Measurements from ENCODE around the gene CELA3B.

- TF ChIP-seq FOXA1 (IDR thresholded peaks at IDR 0.05): no peak
- TF ChIP-seq FOXA1 (CRISPR knock-in tag; IDR thresholded peaks at IDR 0.05): no peak
- no peak for TF ChIP-seq ZSCAN5A (CRISPR knock-in tag; IDR thresholded peaks at IDR 0.05; ENCODE audit: borderline replicate concordance)
- TF ChIP-seq ATF3 (CRISPR knock-in tag; IDR thresholded peaks at IDR 0.05): no peak
- no peak for TF ChIP-seq GTF2F1 (IDR thresholded peaks at IDR 0.05; ENCODE audit: low read length)
- no peak for TF ChIP-seq SUZ12 (IDR thresholded peaks at IDR 0.05; ENCODE audit: low read depth, low read length)
- TF ChIP-seq ZNF83 (CRISPR knock-in tag; IDR thresholded peaks at IDR 0.05; ENCODE audit: borderline replicate concordance): no peak
- TF ChIP-seq CREM (IDR thresholded peaks at IDR 0.05): no peak
- TF ChIP-seq CREM (CRISPR knock-in tag; IDR thresholded peaks at IDR 0.05): no peak
- no peak for TF ChIP-seq ZNF317 (CRISPR knock-in tag; IDR thresholded peaks at IDR 0.05)
- no peak for TF ChIP-seq EZH2 (conservative IDR thresholded peaks at IDR 0.05; ENCODE audit: low read depth, low read length)
- no peak for TF ChIP-seq CTCF (CRISPR knock-in tag; IDR thresholded peaks at IDR 0.05)
- no peak for TF ChIP-seq CEBPB (IDR thresholded peaks at IDR 0.05; ENCODE audit: borderline replicate concordance, low read depth, low read length)
- TF ChIP-seq GABPA (IDR thresholded peaks at IDR 0.05; ENCODE audit: low read depth, low read length): no peak
- no peak for TF ChIP-seq GABPA (CRISPR knock-in tag; IDR thresholded peaks at IDR 0.05; ENCODE audit: low read depth)
- no peak for TF ChIP-seq TIGD3 (CRISPR knock-in tag; IDR thresholded peaks at IDR 0.05; ENCODE audit: borderline replicate concordance)
- no peak for TF ChIP-seq ZBTB49 (CRISPR knock-in tag; IDR thresholded peaks at IDR 0.05; ENCODE audit: borderline replicate concordance)
These were observed 61.2 kb downstream of the CELA3B start for GRCh38 chr1:22038036-22038435.

Measured in HepG2 (cell line).